Measurements from ENCODE around the gene ADGRE3.
A peak's percentile ranks its signal among the peaks of the same experiment; 100 is the strongest.

ADGRE3 gene

GRCh38 chr19:14674764-14675163 lies at the start of gene ADGRE3:
Gene ADGRE3 (minus strand): TSS chr19:14674844. CDS start chr19:14674770, 74 bp downstream.
- no peak for DNase-seq (ENCODE audit: low read depth)
- Histone ChIP-seq H3K4me3 (ENCODE audit: low read length) (no peak within 1 kb of the TSS), H3K4me1 (ENCODE audit: control insufficient read depth, insufficient read depth, low read length) (peaks cover 23% of the 10 kb centered on the region), H3K27me3 (replicated peaks; ENCODE audit: control insufficient read depth, insufficient read depth, low read length) (peaks cover 11% of the 10 kb centered on the region), H3K9ac (ENCODE audit: low read length) (no peak within 1 kb of the TSS), H3K36me3 (ENCODE audit: control insufficient read depth, insufficient read depth, low read length, severe bottlenecking) (no peaks in the 10 kb centered on the region), H3K9me3 (ENCODE audit: control insufficient read depth, low read length) (peaks cover 6% of the 10 kb centered on the region)

- DNase-seq (ENCODE audit: low read depth), result no peak
- peaks cover 68% of the 10 kb centered on the region for H3K36me3 ChIP-seq (ENCODE audit: control insufficient read depth, insufficient read depth, low read length, severe bottlenecking)
- no peaks in the 10 kb centered on the region for H3K4me1 ChIP-seq (ENCODE audit: control insufficient read depth, insufficient read depth, low read length)
- peaks cover 88% of the 10 kb centered on the region for H3K9me3 ChIP-seq (ENCODE audit: control insufficient read depth, low read length)
- H3K27me3 ChIP-seq (replicated peaks; ENCODE audit: control insufficient read depth, insufficient read depth, low read length), result no peaks in the 10 kb centered on the region
- H3K4me3 ChIP-seq (ENCODE audit: low read length), result peak overlapping the region; percentile 71
- no peak overlapping the region for H3K9ac ChIP-seq (ENCODE audit: low read length)
These were observed 47.5 kb upstream of the ADGRE3 start for GRCh38 chr19:14722127-14722526.

GRCh38 chr19:14719162-14719561 lies 44.5 kb upstream of the ADGRE3 start:
- Histone ChIP-seq H3K27me3 (replicated peaks; ENCODE audit: control insufficient read depth, insufficient read depth, low read length) (no peaks in the 10 kb centered on the region), H3K4me3 (ENCODE audit: low read length) (peak overlapping the region; percentile 71), H3K9ac (ENCODE audit: low read length) (no peak overlapping the region), H3K36me3 (ENCODE audit: control insufficient read depth, insufficient read depth, low read length, severe bottlenecking) (peaks cover 96% of the 10 kb centered on the region), H3K4me1 (ENCODE audit: control insufficient read depth, insufficient read depth, low read length) (no peaks in the 10 kb centered on the region), H3K9me3 (ENCODE audit: control insufficient read depth, low read length) (peaks cover 97% of the 10 kb centered on the region)
- DNase-seq (ENCODE audit: low read depth), result no peak

- no peak for DNase-seq (ENCODE audit: low read depth)
- H3K4me3 ChIP-seq (ENCODE audit: low read length), result peak overlapping the region; percentile 71
- H3K27me3 ChIP-seq (replicated peaks; ENCODE audit: control insufficient read depth, insufficient read depth, low read length), result no peaks in the 10 kb centered on the region
- no peak overlapping the region for H3K9ac ChIP-seq (ENCODE audit: low read length)
- no peaks in the 10 kb centered on the region for H3K4me1 ChIP-seq (ENCODE audit: control insufficient read depth, insufficient read depth, low read length)
- H3K9me3 ChIP-seq (ENCODE audit: control insufficient read depth, low read length), result peaks cover 97% of the 10 kb centered on the region
- H3K36me3 ChIP-seq (ENCODE audit: control insufficient read depth, insufficient read depth, low read length, severe bottlenecking), result peaks cover 94% of the 10 kb centered on the region
These were observed 44.0 kb upstream of the ADGRE3 start for GRCh38 chr19:14718522-14719116.

- peaks cover 95% of the 10 kb centered on the region for H3K36me3 ChIP-seq (ENCODE audit: control insufficient read depth, insufficient read depth, low read length, severe bottlenecking)
- no peak overlapping the region for H3K4me3 ChIP-seq (ENCODE audit: low read length)
- no peaks in the 10 kb centered on the region for H3K4me1 ChIP-seq (ENCODE audit: control insufficient read depth, insufficient read depth, low read length)
- H3K27me3 ChIP-seq (replicated peaks; ENCODE audit: control insufficient read depth, insufficient read depth, low read length), result no peaks in the 10 kb centered on the region
- DNase-seq (ENCODE audit: low read depth), result no peak
- H3K9ac ChIP-seq (ENCODE audit: low read length), result no peak overlapping the region
- H3K9me3 ChIP-seq (ENCODE audit: control insufficient read depth, low read length), result peaks cover 75% of the 10 kb centered on the region
These were observed 41.2 kb upstream of the ADGRE3 start for GRCh38 chr19:14715841-14716240.

- no peaks in the 10 kb centered on the region for H3K27me3 ChIP-seq (replicated peaks; ENCODE audit: control insufficient read depth, insufficient read depth, low read length)
- H3K9me3 ChIP-seq (ENCODE audit: control insufficient read depth, low read length), result no peaks in the 10 kb centered on the region
- H3K9ac ChIP-seq (ENCODE audit: low read length), result no peak overlapping the region
- no peak for DNase-seq (ENCODE audit: low read depth)
- peaks cover 89% of the 10 kb centered on the region for H3K36me3 ChIP-seq (ENCODE audit: control insufficient read depth, insufficient read depth, low read length, severe bottlenecking)
- no peak overlapping the region for H3K4me3 ChIP-seq (ENCODE audit: low read length)
- no peaks in the 10 kb centered on the region for H3K4me1 ChIP-seq (ENCODE audit: control insufficient read depth, insufficient read depth, low read length)
These were observed 29.8 kb upstream of the ADGRE3 start for GRCh38 chr19:14704450-14704849.

GRCh38 chr19:14703833-14704232 lies 29.2 kb upstream of the ADGRE3 start:
- Histone ChIP-seq H3K27me3 (replicated peaks; ENCODE audit: control insufficient read depth, insufficient read depth, low read length) (no peaks in the 10 kb centered on the region), H3K4me1 (ENCODE audit: control insufficient read depth, insufficient read depth, low read length) (no peaks in the 10 kb centered on the region), H3K9me3 (ENCODE audit: control insufficient read depth, low read length) (no peaks in the 10 kb centered on the region), H3K9ac (ENCODE audit: low read length) (no peak overlapping the region), H3K4me3 (ENCODE audit: low read length) (no peak overlapping the region), H3K36me3 (ENCODE audit: control insufficient read depth, insufficient read depth, low read length, severe bottlenecking) (peaks cover 89% of the 10 kb centered on the region)
- DNase-seq (ENCODE audit: low read depth), result no peak

- peaks cover 88% of the 10 kb centered on the region for H3K36me3 ChIP-seq (ENCODE audit: control insufficient read depth, insufficient read depth, low read length, severe bottlenecking)
- H3K4me3 ChIP-seq (ENCODE audit: low read length), result no peak overlapping the region
- H3K9ac ChIP-seq (ENCODE audit: low read length), result no peak overlapping the region
- DNase-seq (ENCODE audit: low read depth), result no peak
- no peaks in the 10 kb centered on the region for H3K9me3 ChIP-seq (ENCODE audit: control insufficient read depth, low read length)
- no peaks in the 10 kb centered on the region for H3K4me1 ChIP-seq (ENCODE audit: control insufficient read depth, insufficient read depth, low read length)
- H3K27me3 ChIP-seq (replicated peaks; ENCODE audit: control insufficient read depth, insufficient read depth, low read length), result no peaks in the 10 kb centered on the region
These were observed 26.2 kb upstream of the ADGRE3 start for GRCh38 chr19:14700711-14701375.

GRCh38 chr19:14699641-14700040 lies 25.0 kb upstream of the ADGRE3 start:
- peaks cover 88% of the 10 kb centered on the region for H3K36me3 ChIP-seq (ENCODE audit: control insufficient read depth, insufficient read depth, low read length, severe bottlenecking)

GRCh38 chr19:14695471-14695870 lies 20.8 kb upstream of the ADGRE3 start:
- no peaks in the 10 kb centered on the region for H3K27me3 ChIP-seq (replicated peaks; ENCODE audit: control insufficient read depth, insufficient read depth, low read length)
- H3K36me3 ChIP-seq (ENCODE audit: control insufficient read depth, insufficient read depth, low read length, severe bottlenecking), result peaks cover 54% of the 10 kb centered on the region
- H3K4me1 ChIP-seq (ENCODE audit: control insufficient read depth, insufficient read depth, low read length), result peaks cover 6% of the 10 kb centered on the region
- H3K4me3 ChIP-seq (ENCODE audit: low read length), result no peak overlapping the region
- H3K9me3 ChIP-seq (ENCODE audit: control insufficient read depth, low read length), result no peaks in the 10 kb centered on the region
- H3K9ac ChIP-seq (ENCODE audit: low read length), result no peak overlapping the region
- DNase-seq (ENCODE audit: low read depth), result no peak

More at GRCh38 chr19:14699641-14700040, 25.0 kb upstream of the ADGRE3 start:
- Histone ChIP-seq H3K9ac (ENCODE audit: low read length) (no peak overlapping the region), H3K27me3 (replicated peaks; ENCODE audit: control insufficient read depth, insufficient read depth, low read length) (no peaks in the 10 kb centered on the region), H3K4me1 (ENCODE audit: control insufficient read depth, insufficient read depth, low read length) (no peaks in the 10 kb centered on the region), H3K4me3 (ENCODE audit: low read length) (no peak overlapping the region), H3K9me3 (ENCODE audit: control insufficient read depth, low read length) (no peaks in the 10 kb centered on the region)
- DNase-seq (ENCODE audit: low read depth), result no peak

GRCh38 chr19:14694641-14695266 lies 20.1 kb upstream of the ADGRE3 start:
- no peaks in the 10 kb centered on the region for H3K27me3 ChIP-seq (replicated peaks; ENCODE audit: control insufficient read depth, insufficient read depth, low read length)
- no peak overlapping the region for H3K4me3 ChIP-seq (ENCODE audit: low read length)
- H3K9me3 ChIP-seq (ENCODE audit: control insufficient read depth, low read length), result no peaks in the 10 kb centered on the region
- peaks cover 47% of the 10 kb centered on the region for H3K36me3 ChIP-seq (ENCODE audit: control insufficient read depth, insufficient read depth, low read length, severe bottlenecking)
- no peak overlapping the region for H3K9ac ChIP-seq (ENCODE audit: low read length)
- DNase-seq (ENCODE audit: low read depth), result no peak
- peaks cover 6% of the 10 kb centered on the region for H3K4me1 ChIP-seq (ENCODE audit: control insufficient read depth, insufficient read depth, low read length)
